ENCODE data around the gene PGM2L1. TPM values are rescaled to one million over a fixed set of nuclear protein-coding genes. Genes with fewer than 3 reads are reported as not detected.
"Not testable (repeated sequence)": the region's sequence is repeated elsewhere in the genome, so short reads cannot be mapped to it uniquely, and the experiment has no call there.

The PGM2L1 gene
- total RNA-seq, result 29.6 and 32.2 TPM in 2 replicates

DNA sequence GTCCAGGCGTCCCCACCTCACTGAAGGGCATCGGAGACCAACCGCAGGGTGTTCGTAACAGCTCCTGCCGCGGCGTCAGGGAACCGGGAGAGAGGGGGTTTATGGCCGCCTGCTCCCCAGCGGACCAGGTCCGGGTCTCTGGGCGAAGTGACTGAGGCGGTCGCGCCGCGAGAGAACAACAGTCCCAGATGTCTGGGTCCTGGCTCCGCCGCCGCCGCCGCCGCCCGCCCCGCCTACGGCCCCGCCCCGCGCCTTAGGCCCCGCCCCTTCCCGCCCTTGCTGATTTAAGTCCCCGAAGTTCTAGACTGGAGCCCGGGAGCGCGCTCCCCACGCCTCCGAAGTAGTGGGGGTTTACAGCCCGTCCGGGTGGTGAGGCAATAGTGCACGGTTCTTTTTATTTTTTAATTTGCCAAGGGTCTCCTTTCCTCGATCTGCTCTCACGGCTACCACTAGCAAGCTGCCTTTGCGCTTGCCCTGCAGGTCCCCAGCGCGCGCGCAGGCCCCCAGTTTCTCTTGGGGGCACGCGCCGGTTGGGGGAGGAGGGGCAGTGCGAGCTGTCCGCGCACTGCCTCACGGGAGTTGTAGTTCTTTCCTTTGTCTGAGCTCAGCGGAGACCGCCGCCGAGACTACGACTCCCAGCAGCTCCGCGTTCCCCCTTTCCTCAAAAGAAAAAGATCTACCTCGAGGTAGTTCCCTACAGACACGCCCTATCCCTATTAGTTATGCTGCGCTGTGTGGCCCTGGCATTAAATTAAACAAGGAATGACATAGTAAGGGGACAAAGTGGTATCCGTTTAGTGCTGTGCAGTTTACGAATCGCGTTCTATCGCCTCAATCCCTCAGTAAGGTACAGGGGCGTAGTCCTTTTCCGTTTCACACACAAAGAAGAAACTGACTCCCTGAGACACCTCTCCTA, at the start of gene PGM2L1:
Gene PGM2L1 (minus strand): TSS at position 190 of the 916 bp plus-strand sequence. CDS start 272 bp downstream, outside the sequence.
- DNase-seq (ENCODE audit: low read depth, low spot score), result peak; percentile 78

DNA sequence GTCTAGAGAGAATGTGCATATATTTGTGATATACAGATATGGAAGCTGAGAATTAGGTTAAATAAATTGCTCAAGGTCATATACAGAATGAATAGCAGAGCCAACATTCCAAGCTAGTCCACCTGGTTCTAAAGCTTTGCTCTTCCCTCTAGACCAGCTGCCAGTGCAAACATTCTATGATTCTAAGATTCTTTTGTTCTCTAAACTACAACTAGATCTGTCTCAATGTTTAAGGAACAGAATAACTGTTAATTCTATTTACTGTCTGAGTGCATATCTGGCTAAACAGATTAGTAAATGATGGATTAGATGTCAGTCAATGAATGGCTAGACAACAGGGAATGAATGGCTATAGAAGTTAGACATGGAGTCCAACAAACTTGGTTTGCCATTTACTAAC, 49.5 kb upstream of the PGM2L1 start:
- no peak for DNase-seq (ENCODE audit: low read depth, low spot score)

DNA sequence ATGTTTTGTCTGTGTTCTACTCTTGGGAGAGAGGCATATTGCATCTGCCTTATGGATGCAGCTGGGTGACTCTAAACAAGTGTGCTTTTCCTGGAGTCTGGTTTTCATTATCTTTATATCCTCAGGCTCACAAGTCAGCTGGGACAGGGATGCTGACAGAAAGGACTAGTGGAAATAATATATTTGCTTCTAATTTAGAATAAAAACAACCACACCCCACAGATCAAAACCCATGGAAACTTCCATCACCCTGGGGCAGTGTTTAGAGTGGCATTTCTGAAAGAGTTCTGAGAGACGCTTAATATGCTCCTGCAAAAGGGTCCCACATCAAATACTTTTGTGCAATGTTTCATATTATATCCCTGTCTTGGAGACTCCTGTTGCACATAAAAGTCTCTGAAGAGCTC, 48.3 kb upstream of the PGM2L1 start:
- no peak for DNase-seq (ENCODE audit: low read depth, low spot score)

DNA sequence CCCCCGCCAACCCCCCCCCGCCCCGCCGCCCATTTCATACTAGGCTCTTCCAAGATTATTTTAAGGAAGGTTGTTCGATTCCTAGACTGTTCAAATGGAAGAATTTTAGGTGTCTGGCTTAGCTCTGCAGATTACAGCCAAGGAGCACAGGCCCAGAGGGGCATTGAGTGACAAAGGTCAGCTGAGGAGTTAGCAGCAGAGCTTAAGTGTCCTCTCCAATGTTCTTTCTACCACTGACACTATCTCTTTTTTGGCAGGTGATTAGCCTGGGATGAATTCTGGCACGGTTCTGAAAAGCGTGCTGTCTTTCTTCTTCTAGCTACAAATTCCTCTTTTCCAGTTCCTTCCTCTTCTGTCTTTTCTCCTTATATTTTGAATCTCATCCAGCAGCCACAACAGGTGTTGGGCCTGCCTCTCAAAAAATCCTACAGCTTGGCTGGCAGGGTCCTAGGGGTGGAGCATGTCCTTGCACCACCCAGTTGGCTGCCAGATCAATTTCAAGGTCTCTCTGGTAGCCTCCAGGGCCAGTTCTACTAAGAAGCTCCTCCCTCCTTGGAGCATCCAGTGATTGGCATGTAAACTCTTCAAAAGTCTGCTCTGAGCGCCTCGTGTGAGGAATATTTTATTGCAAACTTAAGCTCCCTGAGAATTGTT, 46.1 kb upstream of the PGM2L1 start:
- DNase-seq (ENCODE audit: low read depth, low spot score), result no peak

DNA sequence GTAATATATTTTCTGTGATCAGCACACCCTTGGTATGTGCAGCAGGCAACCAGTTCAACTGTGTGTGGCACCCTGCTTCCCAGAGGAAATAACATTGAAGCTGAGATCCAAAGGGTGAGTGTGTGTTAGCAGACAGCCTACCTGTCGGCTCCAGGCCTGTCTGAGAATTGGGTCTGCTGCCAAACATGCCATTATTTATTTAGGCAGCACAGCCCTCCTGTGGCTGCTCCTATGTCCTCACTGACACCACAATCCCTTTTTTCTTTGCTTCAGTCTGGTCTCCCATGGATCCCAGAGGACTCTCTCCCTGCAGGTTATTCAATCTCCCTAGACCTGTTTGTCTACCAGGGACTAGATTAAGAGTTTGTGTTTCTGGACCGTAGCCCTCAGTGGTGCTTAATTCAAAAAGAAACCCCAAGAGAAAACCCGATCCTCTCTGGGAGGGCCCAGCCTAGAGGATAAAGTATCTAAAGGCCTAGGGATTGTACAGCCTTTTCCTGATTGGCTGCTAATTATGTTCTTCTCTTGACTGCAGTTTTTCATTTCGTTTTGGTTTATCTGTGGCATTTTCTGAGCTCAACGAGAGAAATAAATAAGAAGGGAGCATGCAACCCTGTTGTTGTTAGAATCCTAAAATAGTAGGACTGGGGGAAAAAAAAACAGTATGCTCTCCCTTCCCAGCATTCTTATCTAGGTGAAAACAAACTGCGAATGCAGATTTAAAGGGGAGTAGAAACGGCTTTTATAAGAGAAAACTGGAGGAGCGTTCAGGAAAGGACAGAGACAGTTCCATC, 45.0 kb upstream of the PGM2L1 start:
- DNase-seq (ENCODE audit: low read depth, low spot score), result no peak

GRCh38 chr11:74442636-74443035, 44.4 kb upstream of the PGM2L1 start:
- DNase-seq (ENCODE audit: low read depth, low spot score), result no peak

DNA sequence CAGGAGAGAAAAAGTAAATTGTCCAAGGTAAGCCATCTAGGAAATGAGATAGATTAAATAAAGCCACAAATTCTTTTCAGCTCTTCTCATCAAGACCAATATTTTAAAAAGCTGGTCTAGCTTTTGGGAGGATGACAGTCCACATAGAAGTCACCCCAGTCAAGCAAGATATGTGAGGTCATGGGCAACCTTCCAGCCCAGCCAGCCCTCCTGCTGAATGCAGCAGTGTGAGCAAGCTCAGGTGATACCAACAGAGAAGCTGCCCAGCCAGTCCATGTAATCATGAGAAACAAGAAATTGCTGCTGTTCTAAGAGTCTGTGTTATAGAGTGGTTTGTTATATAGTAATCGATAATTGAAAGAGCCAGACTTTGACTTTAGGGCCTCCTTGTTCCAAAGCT, 40.4 kb upstream of the PGM2L1 start:
- no peak for DNase-seq (ENCODE audit: low read depth, low spot score)

- no peak for DNase-seq (ENCODE audit: low read depth, low spot score)
Measured at GRCh38 chr11:74437441-74438042, 39.3 kb upstream of the PGM2L1 start.

DNA sequence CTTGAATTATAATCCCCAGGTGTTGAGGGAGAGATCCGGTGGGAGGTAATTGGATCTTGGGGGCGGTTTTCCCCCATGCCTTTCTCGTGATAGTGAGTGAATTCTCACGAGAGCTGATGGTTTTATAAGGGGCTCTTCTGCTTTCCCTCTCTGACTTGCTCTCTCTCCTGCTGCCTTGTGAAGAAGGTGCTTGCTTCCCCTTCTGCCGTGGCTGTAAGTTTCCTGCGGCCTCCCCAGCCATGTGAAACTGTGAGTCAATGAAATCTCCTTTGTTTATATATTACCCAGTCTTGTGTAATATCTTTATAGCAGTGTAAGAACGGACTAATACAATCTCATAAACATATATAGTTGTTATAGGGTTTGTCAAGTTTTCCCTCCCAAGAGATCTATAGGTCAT, 36.3 kb upstream of the PGM2L1 start:
- no peak for DNase-seq (ENCODE audit: low read depth, low spot score)

- no peak for DNase-seq (ENCODE audit: low read depth, low spot score)
Measured at GRCh38 chr11:74429205-74429604, 31.0 kb upstream of the PGM2L1 start.

- DNase-seq (ENCODE audit: low read depth, low spot score), result peak; percentile 60
Measured at GRCh38 chr11:74427384-74427886, 29.2 kb upstream of the PGM2L1 start.

- no peak for DNase-seq (ENCODE audit: low read depth, low spot score)
Measured at GRCh38 chr11:74425100-74425499, 26.9 kb upstream of the PGM2L1 start.

DNA sequence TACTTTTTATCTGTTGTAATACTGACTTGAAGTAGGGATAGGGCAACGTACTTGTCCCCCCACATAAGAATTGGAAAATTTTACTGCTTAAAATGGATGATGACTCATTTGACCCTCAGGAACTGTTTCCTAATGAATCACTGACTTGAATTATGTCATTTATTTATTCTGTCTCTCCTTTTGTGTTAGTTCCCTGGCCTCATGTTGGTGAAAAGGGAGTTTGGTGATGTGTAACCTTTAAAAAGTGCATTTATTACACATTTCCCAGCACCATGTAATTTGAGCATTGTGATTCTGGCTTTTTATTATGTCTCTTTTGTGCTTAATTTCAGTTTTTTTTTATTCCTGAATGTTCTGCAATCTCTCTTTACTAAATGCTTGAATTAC, 20.3 kb upstream of the PGM2L1 start:
- peak; percentile 57 for DNase-seq (ENCODE audit: low read depth, low spot score)

DNA sequence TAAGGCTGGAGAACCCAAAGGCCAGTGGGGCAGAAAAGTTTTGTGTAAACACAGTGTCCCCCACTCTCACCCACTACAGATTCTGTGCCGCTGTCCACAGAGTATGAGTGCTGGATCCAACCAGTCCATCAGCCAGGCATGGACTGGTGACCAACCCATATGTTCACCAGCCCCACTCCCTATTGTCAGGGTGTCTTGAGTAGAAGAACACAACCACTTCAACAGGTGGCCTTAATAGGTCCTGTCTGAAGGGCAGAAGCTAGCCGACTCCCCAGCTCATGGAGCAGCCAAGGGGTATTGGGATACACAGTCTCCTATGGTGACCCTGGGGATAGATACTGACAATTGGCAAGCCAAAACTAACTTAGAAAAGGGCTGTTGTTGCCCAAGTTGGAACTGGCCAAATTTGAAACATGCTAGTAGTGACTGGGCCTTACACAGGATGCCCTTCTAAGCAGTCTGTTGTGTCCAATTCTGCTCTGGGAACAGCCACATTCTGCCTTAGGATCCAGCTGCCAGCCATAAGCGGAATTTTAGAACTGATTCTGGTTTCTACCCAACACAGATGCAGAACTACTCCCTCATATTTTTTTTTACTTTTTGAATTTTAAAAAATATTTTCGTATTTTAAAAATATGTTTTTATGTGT, 19.8 kb upstream of the PGM2L1 start:
- DNase-seq (ENCODE audit: low read depth, low spot score), result no peak

- DNase-seq (ENCODE audit: low read depth, low spot score), result no peak
Measured at GRCh38 chr11:74417379-74417804, 19.2 kb upstream of the PGM2L1 start.

DNA sequence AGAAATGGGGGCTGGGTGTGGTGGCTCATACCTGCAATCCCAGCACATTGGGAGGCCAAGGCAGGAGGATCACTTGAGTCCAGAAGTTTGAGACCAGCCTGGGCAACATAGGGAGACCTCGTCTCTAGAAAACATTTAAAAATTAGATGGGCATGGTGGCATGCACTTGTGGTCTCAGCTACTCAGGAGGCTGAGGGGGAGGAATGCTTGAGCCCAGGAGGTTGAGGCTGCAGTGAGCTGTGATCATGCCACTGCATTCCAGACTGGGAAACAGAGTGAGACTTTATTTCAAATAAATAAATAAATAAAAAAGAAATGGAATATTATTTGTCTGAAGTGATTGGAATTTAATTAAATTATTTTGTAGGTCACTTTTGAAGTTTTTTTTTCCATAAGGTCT, 18.7 kb upstream of the PGM2L1 start:
- not testable (repeated sequence) for DNase-seq (ENCODE audit: low read depth, low spot score)

- DNase-seq (ENCODE audit: low read depth, low spot score), result no peak
Measured at GRCh38 chr11:74412733-74413359, 14.6 kb upstream of the PGM2L1 start.

DNA sequence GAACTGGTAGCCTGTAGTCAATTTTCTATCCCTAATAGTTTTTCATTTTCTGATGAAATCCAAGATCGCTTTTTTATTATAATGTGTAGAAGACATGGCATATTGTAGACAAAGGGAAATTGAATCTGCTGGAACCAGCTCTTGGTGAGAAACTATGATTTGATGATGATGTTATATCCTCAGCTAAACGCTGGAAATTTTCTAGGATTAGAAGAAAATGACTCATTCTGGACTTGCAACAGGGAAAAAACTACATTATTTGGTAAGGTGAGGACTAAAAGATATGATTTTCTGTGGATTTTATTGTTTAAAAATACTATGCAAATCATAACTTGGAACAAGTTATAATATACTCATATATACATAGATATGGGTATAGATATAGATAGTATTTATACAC, 14.1 kb upstream of the PGM2L1 start:
- no peak for DNase-seq (ENCODE audit: low read depth, low spot score)

GRCh38 chr11:74409633-74410032, 11.4 kb upstream of the PGM2L1 start:
- DNase-seq (ENCODE audit: low read depth, low spot score), result no peak

GRCh38 chr11:74403607-74404321, 5.5 kb upstream of the PGM2L1 start:
- DNase-seq (ENCODE audit: low read depth, low spot score), result no peak
